GM15510 (cell line): ENCODE measurements around the gene KCNH1.

ENCODE experiments used
- POLR2A ChIP-seq: IDR thresholded peaks from 3 replicates; pipeline ENCODE4 v1.6.1; 2011; ENCODE audit warnings: borderline replicate concordance; ENCODE audit not compliant: insufficient read length; ENCODE audit errors: extremely low read depth

KCNH1 gene

GRCh38 chr1:210747890-210748289, 386.1 kb downstream of the KCNH1 start:
- TF ChIP-seq POLR2A, result no peak

DNA sequence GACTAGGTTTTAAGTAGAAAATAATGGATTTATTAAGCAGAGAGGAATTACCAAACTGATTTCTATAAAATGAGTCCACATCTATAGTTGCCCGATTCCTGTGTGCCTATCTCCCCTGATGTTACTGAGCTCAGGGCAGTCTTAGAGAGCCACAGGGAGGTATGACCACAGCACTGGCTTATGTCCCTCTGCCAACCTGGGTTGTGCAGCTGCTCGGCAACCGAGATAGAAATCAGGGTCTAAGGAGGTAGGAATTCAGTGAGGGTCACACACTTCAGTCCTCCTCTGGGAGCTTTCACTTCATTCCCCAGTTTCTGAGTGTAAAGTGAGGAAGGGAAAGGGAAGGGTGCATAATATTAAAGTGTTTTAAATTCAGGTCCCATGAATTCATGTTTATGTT, 386.8 kb downstream of the KCNH1 start:
- TF ChIP-seq POLR2A, result no peak

DNA sequence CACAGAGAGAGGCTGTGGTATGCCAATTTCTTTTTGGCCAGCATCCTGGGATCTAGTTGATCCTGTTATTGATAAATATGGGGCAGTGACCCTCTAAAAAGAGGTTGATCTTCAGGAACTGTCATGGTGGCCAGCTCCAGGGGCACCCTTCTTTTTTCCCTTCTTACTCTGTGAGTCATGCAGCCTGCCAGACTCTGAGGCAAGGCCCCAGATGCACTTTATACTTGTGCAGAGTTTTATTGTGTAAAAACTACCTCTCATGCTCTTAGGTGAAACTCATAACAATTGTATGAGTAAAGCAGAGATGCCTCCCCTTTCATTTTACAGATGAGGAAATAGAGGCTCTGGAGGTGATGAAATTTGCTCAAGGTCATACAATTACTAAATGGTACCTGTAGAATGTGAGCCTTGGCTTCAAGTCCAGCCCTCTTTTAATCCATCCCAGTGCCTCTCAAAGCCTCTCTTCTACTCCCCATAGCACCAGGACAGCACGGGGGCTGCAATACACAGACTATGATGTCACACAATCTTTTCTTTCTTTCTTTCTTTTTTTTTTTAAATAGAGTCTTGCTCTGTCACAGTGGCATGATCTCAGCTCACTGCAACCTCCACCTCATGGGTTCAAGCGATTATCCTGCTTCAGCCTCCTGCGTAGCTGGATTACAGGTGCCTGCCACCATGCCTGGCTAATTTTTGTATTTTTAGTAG, 387.8 kb downstream of the KCNH1 start:
- no peak for TF ChIP-seq POLR2A

DNA sequence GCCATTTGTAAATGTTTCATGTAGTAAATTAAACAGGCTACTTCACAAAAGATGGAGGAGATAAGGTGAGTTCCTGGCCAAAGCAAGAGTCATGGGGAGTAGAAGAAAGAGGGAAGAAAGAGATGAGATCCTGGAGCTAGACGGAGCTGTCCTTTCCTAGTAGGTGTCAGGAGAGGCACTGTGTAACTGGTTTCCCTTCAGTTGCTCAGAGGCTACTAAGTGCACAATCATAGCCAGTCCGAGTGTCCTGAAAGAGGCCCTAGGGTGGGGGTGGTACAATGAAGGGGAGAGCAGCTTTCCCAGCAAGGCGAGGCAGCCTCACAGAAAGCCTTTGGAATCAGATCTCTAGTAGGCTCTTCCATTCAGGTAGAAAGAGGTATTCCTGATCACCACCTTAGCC, 390.9 kb downstream of the KCNH1 start:
- no peak for TF ChIP-seq POLR2A

GRCh38 chr1:210741564-210741963, 392.4 kb downstream of the KCNH1 start:
- no peak for TF ChIP-seq POLR2A

GRCh38 chr1:210739627-210740026, 394.3 kb downstream of the KCNH1 start:
- TF ChIP-seq POLR2A, result no peak

GRCh38 chr1:210738256-210738655, 395.7 kb downstream of the KCNH1 start:
- TF ChIP-seq POLR2A, result no peak

DNA sequence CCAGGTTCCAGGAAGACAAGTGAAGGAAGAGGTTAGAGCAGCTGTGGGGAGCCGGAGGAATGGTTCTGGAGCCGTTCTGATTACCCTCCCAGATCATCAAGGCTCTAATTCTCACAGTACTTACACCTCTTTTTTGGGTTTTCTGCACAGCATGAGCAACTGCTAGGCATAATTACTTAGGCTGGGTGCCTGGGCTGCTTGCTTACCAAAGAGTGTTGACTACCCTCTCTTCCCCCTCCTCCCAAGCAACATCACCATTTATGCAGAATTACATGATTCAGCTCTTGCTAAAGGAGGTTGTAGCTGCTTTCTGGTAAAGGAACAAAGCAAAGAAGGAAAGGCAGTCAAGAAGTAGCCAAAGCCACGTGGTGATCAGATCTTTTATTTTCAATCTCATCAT, 397.2 kb downstream of the KCNH1 start:
- TF ChIP-seq POLR2A, result no peak

DNA sequence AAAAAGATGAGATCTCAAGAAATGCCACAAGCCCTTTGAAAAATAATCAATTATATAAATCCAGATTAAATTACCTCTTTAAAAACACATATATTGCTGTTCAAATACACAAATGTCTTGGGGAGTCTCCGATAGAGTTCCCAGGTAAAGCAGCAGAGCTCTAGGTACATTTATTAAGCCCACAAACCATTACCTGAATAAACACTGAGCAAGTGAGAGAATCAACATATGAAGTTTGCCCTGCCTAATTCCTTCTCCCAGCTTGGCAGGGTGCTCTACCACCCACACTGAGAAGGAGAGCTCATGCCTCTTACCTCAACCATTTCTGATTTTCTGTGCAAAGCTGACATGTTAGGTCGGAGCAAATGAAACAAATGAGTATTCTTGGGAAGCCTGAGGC, 402.4 kb downstream of the KCNH1 start:
- no peak for TF ChIP-seq POLR2A

DNA sequence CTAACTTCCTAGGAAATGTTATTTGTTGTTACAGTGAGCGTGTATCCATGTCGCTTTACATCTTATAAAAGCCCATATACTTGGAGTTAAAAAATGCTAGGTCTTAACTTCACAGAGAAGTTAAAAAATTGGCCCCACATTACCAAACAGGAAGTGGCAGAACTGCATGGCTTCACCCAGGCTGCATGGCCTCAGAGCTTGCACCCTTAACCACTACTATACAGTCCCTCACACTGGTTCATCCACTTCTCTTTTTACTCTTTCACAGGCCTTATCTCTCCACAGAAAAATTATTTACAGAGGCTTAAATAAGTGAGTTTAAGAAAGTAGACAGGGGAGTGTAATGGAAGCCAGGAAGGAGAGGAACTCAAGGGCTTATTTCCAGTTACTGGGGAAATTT, 402.8 kb downstream of the KCNH1 start:
- TF ChIP-seq POLR2A, result no peak

DNA sequence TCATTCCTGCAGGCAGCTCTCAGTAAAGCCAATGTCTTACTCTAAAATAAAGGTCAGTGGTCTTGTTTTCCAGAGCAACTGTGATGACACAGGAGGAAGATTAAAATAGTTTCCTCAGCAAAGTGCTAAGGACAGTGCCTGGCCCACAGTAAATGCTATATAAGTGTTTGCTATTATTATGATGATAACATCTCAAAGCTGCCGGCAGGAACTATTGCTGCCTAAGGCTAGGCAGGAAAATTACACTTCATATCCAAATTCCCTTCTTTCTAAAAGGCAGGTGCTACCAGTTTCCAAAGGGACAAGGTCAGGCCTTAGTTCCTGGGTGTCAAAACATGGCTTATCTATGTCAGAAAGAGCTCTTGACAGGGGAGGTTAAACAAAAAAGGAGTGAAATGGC, 403.9 kb downstream of the KCNH1 start:
- no peak for TF ChIP-seq POLR2A

DNA sequence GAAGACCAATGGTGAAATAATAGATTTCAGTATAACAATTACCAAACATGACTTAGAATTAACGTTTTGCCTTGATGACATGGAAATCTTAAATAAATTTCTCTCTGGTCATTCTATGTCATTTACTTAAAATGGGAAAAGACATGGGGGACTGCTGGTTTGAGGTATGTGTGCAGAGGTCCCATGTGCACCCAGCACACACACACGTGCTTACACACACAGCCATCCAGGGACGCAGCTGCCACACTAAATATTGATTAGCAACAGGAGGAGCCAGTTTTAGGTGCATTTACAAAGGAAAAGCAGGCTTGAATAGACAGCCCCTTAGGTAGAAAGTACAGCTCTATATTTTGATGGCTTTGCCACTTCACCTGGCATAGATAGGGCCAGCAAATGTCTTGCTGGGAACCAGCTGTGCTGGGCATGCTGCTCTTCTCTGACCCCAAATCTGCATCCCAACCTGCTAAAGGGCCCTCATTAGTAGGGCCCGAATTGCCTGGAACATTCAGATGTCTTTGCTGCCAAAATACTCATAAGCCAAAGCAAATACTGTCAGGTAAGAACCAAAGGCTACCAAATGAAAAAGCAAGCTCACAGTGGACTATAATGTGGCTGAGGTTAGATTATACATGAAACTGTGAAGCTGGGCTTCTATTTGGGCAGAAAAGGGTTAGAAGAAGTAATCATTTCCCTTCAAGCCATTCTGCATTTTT, 405.4 kb downstream of the KCNH1 start:
- no peak for TF ChIP-seq POLR2A

DNA sequence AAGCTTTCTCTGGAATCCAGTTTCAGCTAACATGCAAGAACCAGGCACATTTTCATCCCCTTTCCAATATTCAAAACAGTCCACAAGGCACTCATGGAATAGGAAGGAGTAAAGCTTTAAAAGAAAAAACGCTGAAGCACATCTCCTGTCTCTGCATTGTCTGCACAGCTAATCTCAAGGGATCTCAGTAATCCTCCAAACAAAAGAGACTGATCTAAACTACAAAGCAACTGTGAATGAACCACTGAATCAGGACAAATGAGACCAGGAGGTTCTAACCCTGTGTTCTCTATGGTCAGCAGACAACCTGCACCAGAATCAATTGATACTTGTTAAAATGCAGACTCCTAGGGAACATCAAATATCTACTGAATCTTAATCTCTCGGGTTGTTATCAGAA, 406.2 kb downstream of the KCNH1 start:
- TF ChIP-seq POLR2A, result no peak

- TF ChIP-seq POLR2A, result no peak
Measured at GRCh38 chr1:210726621-210727020, 407.3 kb downstream of the KCNH1 start.

DNA sequence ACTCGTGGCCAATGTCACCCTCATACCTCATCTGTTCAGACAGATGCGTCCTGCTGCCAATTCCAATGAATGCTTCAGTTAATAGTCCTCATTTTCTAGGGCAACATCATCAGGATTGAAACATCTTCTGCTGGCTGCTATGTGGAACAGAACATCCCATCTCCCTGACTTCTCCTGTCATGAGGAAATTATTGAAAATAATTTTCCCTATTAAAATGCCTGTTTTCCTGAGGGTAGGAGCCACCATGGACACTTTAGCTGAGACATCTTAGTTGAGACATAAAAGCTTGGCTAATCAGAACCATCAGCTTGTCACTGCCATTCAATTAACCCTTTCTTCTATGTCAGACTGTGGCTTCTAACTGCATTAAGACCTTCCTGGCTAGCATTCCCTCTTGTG, 409.2 kb downstream of the KCNH1 start:
- no peak for TF ChIP-seq POLR2A

DNA sequence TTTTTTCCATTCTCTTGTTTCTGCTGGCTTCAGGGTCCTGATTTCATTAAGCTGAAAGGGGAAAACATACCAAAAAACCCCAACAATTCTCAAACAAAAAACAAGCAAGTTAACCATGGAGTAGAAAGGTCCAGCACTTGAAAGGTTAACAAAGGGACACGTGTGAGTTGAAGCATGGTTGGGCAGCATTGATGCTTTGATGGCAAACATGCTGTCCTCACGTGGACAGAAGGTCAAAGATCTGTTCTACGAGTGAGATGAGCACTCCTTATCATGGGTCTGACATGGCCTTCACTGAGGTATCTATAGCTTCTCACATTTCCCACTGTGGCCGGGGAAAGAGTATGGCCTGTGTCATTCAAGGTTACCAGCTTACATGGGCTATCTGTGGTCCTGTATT, 410.3 kb downstream of the KCNH1 start:
- TF ChIP-seq POLR2A, result no peak

DNA sequence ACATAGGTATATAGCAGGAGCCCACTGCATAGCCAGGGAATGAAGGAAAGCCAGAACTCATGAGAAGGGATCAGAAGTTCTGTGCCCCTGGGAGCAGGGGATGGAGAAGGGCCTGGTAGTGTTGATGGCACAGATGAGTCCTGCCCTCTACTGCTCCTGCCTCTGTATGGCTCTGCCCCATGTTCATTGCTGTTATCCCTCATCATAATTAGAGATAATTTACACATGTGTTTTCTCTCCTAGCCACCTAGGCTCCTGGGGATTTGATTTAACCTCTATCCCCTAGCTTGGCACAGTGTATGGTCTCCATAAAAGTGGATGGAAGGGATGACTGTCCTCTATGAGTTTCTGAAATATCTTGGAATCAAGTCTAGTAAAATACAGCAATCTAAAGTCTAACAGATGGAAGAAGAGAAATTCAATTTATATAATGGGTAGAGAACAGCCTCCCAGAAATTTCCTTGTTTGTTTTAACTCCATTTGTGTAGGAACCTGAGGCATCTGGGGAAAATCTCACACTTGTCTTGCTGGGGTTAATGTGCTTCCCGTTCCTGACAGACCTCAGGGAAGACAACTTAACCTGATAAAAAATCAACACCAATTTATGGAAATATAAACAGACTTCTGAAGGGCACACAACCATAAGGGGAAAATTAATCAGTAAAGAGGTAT, 411.4 kb downstream of the KCNH1 start:
- TF ChIP-seq POLR2A, result no peak

GRCh38 chr1:210715072-210715471, 418.9 kb downstream of the KCNH1 start:
- TF ChIP-seq POLR2A, result no peak
